ENCODE results near the gene BTBD9. TPM values are rescaled to one million over a fixed set of nuclear protein-coding genes. Genes with fewer than 3 reads are reported as not detected.

The BTBD9 gene
- total RNA-seq, 4 donors from 2014 or later: 15.4 to 50.0 (median 21.9) TPM

DNA sequence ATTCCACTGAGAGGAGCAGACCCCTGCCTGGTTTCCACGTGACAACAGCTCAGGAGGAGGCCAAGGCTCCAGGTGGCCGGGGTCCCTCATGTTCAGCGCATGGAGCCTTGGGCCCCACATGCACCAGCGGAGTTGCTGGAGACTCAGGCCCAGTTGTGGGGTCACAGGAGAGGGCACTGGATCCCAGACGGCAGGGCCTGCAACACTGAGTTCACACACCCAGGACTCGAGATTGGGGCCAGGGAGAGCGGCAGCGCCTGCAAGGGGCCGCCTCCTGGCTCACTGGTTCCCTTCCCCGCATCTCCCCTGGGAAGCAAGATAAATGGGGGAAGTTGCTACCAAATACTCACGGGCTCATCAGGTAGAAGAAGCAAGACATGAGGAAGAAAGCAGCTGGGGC is 472.1 kb downstream of the BTBD9 start:
- TF ChIP-seq EP300 (IDR thresholded peaks at IDR 0.05): no peak
- TF ChIP-seq, protein P1, sequence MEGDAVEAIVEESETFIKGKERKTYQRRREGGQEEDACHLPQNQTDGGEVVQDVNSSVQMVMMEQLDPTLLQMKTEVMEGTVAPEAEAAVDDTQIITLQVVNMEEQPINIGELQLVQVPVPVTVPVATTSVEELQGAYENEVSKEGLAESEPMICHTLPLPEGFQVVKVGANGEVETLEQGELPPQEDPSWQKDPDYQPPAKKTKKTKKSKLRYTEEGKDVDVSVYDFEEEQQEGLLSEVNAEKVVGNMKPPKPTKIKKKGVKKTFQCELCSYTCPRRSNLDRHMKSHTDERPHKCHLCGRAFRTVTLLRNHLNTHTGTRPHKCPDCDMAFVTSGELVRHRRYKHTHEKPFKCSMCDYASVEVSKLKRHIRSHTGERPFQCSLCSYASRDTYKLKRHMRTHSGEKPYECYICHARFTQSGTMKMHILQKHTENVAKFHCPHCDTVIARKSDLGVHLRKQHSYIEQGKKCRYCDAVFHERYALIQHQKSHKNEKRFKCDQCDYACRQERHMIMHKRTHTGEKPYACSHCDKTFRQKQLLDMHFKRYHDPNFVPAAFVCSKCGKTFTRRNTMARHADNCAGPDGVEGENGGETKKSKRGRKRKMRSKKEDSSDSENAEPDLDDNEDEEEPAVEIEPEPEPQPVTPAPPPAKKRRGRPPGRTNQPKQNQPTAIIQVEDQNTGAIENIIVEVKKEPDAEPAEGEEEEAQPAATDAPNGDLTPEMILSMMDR (IDR thresholded peaks at IDR 0.05): no peak
- no peak for TF ChIP-seq POLR2AphosphoS5 (IDR thresholded peaks at IDR 0.05)
- TF ChIP-seq POLR2A (IDR thresholded peaks at IDR 0.05): no peak
- Histone ChIP-seq H3K27me3 (no peaks in the 10 kb centered on the region), H3K9me3 (no peaks in the 10 kb centered on the region), H3K27ac (no peak overlapping the region), H3K4me3 (no peak overlapping the region), H3K36me3 (no peaks in the 10 kb centered on the region), H3K4me1 (peaks cover 4% of the 10 kb centered on the region)
- 92% methylated on average over 5 of the region's 11 CpGs for WGBS
- DNase-seq (ENCODE audit: low spot score in 2 of 2): no peak

DNA sequence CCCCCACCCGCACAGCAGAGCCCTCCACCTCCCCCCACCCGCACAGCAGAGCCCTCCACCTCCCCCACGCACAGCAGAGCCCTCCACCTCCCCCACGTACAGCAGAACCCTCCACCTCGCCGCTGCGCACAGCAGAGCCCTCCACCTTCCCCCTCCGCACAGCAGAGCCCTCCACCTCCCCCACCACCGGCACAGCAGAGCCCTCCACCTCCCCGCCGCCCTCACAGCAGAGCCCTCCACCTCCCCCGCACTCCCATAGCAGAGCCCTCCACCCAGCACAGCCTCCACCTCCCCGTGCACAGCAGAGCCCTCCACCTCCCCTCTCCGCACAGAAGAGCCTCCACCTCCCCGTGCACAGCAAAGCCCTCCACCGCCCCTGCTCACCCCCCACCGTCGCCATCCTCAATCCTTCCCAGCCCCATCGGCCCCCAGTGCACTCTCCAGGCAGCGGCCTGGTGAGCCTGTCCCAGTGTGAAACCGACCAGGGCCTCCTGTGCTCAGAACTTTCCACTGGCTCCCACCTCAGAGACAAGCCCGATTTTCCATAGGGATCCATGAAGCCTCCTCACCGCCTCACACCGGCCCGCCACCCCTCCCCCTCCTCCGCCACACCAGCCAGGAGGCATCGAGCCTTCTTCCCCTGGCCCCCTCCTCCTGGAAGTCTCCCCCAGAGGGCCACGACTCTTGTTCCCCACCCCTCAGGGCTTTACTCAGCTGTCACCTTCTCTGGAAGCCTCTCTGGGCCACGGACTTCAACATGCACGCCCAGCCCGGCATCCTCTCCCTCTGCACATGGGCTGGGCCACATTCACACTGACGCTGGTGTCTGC is 473.1 kb downstream of the BTBD9 start:
- 81% methylated on average over 18 of the region's 32 CpGs for WGBS
- TF ChIP-seq POLR2AphosphoS5 (IDR thresholded peaks at IDR 0.05): no peak
- TF ChIP-seq EP300 (IDR thresholded peaks at IDR 0.05): no peak
- no peak for TF ChIP-seq POLR2A (IDR thresholded peaks at IDR 0.05)
- TF ChIP-seq, protein P1 (IDR thresholded peaks at IDR 0.05): no peak
- H3K27me3 ChIP-seq: no peaks in the 10 kb centered on the region

DNA sequence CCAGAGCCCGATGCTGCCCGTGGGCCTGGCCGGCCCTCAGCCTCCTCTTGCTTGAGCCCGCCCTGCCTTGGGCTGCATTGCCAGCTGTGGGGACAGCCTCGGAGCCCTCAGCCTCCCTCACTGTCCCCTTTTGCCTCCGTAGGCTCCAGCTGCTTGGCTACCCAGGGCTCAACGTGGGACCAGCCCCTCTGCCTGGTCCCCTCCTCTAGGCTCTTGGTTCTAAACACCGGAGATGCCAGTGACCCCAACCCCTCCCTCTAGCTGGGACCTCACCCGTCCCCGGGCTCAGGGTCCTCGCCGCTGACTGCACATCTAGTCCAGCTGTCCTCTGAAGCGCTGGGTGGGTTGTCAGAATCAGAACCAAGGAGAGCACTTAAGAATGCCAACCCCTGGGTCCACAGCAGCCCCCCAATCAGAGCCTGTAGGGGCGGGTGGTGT is 475.0 kb downstream of the BTBD9 start:
- Histone ChIP-seq H3K9me3 (no peaks in the 10 kb centered on the region), H3K4me3 (no peak overlapping the region), H3K36me3 (no peaks in the 10 kb centered on the region), H3K27ac (no peak overlapping the region), H3K27me3 (no peaks in the 10 kb centered on the region), H3K4me1 (peaks cover 4% of the 10 kb centered on the region)
- TF ChIP-seq, protein P1 (IDR thresholded peaks at IDR 0.05): no peak
- TF ChIP-seq EP300 (IDR thresholded peaks at IDR 0.05) (no peak), POLR2AphosphoS5 (IDR thresholded peaks at IDR 0.05) (no peak), POLR2A (IDR thresholded peaks at IDR 0.05) (no peak)
- DNase-seq (ENCODE audit: low spot score in 2 of 2): no peak
- 88% methylated on average over 10 of the region's 14 CpGs for WGBS

More for the DNA sequence above, 473.1 kb downstream of the BTBD9 start:
- no peaks in the 10 kb centered on the region for H3K9me3 ChIP-seq
- no peaks in the 10 kb centered on the region for H3K36me3 ChIP-seq
- H3K27ac ChIP-seq: no peak overlapping the region
- H3K4me3 ChIP-seq: no peak overlapping the region
- DNase-seq (ENCODE audit: low spot score in 2 of 2): no peak
- peaks cover 4% of the 10 kb centered on the region for H3K4me1 ChIP-seq

DNA sequence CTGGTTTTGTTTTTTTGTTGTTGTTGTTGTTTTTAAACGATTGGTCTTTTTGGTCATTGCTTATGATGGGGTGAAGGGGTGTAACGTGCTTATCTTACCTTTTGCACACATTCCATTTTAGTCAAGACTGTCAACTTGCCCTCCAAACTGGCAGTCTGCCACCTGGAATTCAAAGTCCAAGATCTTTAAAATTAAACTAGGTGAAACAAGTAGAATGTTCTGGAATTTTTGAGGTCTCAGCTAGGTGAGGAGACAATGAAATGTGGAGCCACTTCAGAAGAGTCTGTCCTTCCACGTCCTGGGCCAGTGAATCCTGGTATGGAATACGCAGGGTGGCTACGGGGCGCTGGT is 475.6 kb downstream of the BTBD9 start:
- Histone ChIP-seq H3K27me3 (no peaks in the 10 kb centered on the region), H3K36me3 (no peaks in the 10 kb centered on the region), H3K4me1 (peaks cover 4% of the 10 kb centered on the region), H3K4me3 (no peak overlapping the region), H3K9me3 (no peaks in the 10 kb centered on the region), H3K27ac (no peak overlapping the region)
- 88% methylated on average over 6 of the region's 6 CpGs for WGBS
- no peak for DNase-seq (ENCODE audit: low spot score in 2 of 2)
- TF ChIP-seq POLR2AphosphoS5 (IDR thresholded peaks at IDR 0.05) (no peak), POLR2A (IDR thresholded peaks at IDR 0.05) (no peak), EP300 (IDR thresholded peaks at IDR 0.05) (no peak)
- TF ChIP-seq, protein P1 (IDR thresholded peaks at IDR 0.05): no peak

DNA sequence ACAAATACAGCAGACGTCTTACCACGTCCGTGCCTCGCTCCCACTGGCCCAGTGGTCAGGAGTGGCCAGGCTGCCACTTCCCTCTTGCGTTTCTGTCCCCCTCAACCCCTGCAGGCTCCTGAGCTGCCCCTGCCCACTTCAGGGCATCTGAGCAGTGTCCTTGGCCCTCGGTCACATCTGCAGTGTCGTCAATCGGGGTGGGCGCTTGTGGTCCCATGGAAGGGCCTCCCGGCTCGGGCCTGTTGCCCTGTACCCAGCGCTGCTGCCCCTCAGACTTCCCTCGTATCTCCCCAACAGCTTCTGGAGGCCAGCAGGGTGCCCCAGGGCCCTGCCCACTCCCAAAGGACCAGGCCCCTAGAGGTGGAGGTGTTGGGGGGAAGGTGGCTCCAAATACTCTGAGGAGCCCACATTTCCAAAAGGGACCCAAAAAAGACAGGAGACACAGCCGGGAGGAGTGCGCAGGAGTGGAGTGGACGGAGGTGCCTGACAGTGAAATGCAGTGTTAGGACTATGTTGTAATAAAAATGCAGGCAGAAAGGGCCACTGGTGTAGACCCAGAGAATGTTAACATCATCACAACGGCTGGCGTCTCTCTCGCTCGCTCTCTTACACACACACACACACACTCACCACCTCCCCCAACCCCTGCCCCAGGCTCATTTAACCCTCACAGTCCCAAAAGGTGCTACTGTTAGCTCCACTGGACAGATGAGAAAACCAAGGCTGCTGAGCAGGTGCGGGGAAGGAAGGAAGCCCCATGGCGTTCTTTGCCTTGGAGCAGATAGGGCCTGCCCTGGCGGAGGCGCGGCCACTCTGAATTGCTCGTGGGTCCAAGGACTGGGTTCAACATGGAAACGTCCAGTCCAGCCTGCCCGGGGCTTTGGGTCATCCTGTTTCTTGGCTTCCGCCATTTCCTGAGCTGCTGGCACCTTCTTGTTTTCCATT is 476.3 kb downstream of the BTBD9 start:
- TF ChIP-seq POLR2AphosphoS5 (IDR thresholded peaks at IDR 0.05) (no peak), EP300 (IDR thresholded peaks at IDR 0.05) (no peak), POLR2A (IDR thresholded peaks at IDR 0.05) (no peak)
- TF ChIP-seq, protein P1 (IDR thresholded peaks at IDR 0.05): no peak
- H3K9me3 ChIP-seq: no peaks in the 10 kb centered on the region
- peaks cover 4% of the 10 kb centered on the region for H3K4me1 ChIP-seq
- DNase-seq (ENCODE audit: low spot score in 2 of 2): no peak
- no peak overlapping the region for H3K27ac ChIP-seq
- H3K36me3 ChIP-seq: no peaks in the 10 kb centered on the region
- 77% methylated on average over 17 of the region's 29 CpGs for WGBS
- no peak overlapping the region for H3K4me3 ChIP-seq
- H3K27me3 ChIP-seq: no peaks in the 10 kb centered on the region
